Measurements from ENCODE around the gene SLC25A14.

Gene SLC25A14

DNA sequence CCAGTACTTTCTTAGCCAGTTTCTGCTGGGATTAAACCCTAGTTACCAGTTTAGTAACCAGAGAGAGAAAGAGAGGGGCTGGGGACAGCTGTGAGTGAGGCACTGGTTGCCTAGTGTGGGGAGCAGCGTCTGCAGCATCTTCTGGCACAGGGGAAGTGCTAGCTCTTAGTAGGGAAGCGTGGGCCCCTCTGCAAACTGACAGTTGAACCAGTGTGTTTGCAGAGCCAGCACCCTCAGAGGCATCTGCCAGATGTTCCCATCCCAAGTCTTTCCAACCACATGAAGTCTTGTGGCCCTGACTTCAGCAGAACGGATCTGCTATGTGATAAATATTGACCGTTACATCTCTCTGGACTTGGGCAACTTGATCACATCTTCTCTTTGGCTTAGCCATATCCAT is 77.1 kb downstream of the SLC25A14 start:
- no peaks in the 10 kb centered on the region for H3K4me1 ChIP-seq (ENCODE audit: control insufficient read depth, insufficient read depth, low read length, unreplicated experiment)
- H3K36me3 ChIP-seq (ENCODE audit: insufficient read depth, low read length) = no peaks in the 10 kb centered on the region
- H3K4me3 ChIP-seq (ENCODE audit: low read depth, low read length) = no peak overlapping the region
- H3K27ac ChIP-seq (ENCODE audit: low read depth, low read length) = no peak overlapping the region
- no peaks in the 10 kb centered on the region for H3K79me2 ChIP-seq (ENCODE audit: control insufficient read depth, insufficient read depth, low read length, unreplicated experiment)
- H2AFZ ChIP-seq (ENCODE audit: low read length, unreplicated experiment) = no peak overlapping the region
- no peaks in the 10 kb centered on the region for H3K27me3 ChIP-seq (ENCODE audit: insufficient read depth, low read length)

DNA sequence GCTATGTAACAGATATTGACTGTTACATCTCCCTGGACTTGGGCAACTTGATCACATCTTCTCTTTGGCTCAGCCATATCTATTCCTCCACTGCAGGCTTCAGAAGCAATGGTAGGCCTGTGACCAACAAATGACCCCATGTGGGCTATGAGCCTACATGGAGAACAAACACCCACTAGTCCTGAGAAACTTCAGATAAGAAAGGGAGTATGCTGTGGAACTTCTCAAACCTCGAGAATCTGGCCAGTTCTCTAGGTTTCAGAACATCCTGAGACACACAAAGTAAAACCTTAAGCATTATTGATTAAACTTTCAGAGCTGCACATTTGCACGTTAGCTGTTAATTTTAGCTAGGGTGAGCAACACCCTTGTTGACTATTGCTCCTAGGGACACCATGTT is 78.3 kb downstream of the SLC25A14 start:
- no peaks in the 10 kb centered on the region for H3K4me1 ChIP-seq (ENCODE audit: control insufficient read depth, insufficient read depth, low read length, unreplicated experiment)
- H2AFZ ChIP-seq (ENCODE audit: low read length, unreplicated experiment) = no peak overlapping the region
- H3K36me3 ChIP-seq (ENCODE audit: insufficient read depth, low read length) = no peaks in the 10 kb centered on the region
- H3K79me2 ChIP-seq (ENCODE audit: control insufficient read depth, insufficient read depth, low read length, unreplicated experiment) = no peaks in the 10 kb centered on the region
- no peak overlapping the region for H3K27ac ChIP-seq (ENCODE audit: low read depth, low read length)
- H3K4me3 ChIP-seq (ENCODE audit: low read depth, low read length) = no peak overlapping the region
- no peaks in the 10 kb centered on the region for H3K27me3 ChIP-seq (ENCODE audit: insufficient read depth, low read length)

DNA sequence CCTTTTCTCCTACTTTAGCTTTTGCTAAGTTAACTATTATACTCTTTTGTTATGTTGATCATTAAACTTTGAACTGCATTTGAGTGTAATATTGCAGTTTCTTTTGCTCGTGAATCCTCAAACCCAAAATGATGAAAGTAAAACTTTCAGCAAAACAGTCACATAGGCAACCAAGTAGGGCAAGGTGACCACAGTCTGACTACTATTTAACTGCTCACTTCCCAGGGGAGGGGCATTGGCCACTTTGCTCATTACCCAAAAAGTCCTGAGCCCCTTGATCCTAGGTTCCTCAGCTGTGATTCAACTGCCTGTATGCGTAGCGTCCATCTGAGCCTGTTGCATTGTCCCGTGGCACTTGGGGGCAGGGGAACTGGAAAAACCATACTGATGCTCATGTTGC is 79.0 kb downstream of the SLC25A14 start:
- no peaks in the 10 kb centered on the region for H3K27me3 ChIP-seq (ENCODE audit: insufficient read depth, low read length)
- H3K36me3 ChIP-seq (ENCODE audit: insufficient read depth, low read length) = no peaks in the 10 kb centered on the region
- no peaks in the 10 kb centered on the region for H3K4me1 ChIP-seq (ENCODE audit: control insufficient read depth, insufficient read depth, low read length, unreplicated experiment)
- no peak overlapping the region for H3K27ac ChIP-seq (ENCODE audit: low read depth, low read length)
- H2AFZ ChIP-seq (ENCODE audit: low read length, unreplicated experiment) = no peak overlapping the region
- H3K79me2 ChIP-seq (ENCODE audit: control insufficient read depth, insufficient read depth, low read length, unreplicated experiment) = no peaks in the 10 kb centered on the region
- no peak overlapping the region for H3K4me3 ChIP-seq (ENCODE audit: low read depth, low read length)

DNA sequence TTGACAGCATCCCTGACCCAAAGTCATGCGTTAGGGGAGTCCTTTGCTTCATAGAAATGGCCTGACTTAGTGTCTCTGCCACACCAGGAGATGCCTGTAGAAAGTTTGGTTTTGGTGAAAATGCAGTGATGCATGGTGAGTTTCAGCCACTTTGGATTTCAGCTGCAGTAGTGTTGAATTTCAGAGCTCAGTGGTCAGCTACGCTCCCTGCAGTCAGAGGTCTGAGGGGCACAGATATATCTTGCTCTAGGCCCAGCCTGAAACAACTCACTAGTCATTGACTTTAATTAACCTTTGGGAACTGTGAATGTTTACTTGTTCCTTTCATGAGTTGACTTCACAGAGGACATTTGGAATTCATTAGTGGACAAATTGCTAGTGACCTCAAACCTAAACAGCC is 79.5 kb downstream of the SLC25A14 start:
- no peaks in the 10 kb centered on the region for H3K36me3 ChIP-seq (ENCODE audit: insufficient read depth, low read length)
- no peak overlapping the region for H3K27ac ChIP-seq (ENCODE audit: low read depth, low read length)
- H3K4me1 ChIP-seq (ENCODE audit: control insufficient read depth, insufficient read depth, low read length, unreplicated experiment) = no peaks in the 10 kb centered on the region
- H3K4me3 ChIP-seq (ENCODE audit: low read depth, low read length) = no peak overlapping the region
- H3K27me3 ChIP-seq (ENCODE audit: insufficient read depth, low read length) = 0 out of 2 replicates have a peak, but pooled peaks cover under 1% of the 10 kb centered on the region
- no peaks in the 10 kb centered on the region for H3K79me2 ChIP-seq (ENCODE audit: control insufficient read depth, insufficient read depth, low read length, unreplicated experiment)
- no peak overlapping the region for H2AFZ ChIP-seq (ENCODE audit: low read length, unreplicated experiment)
